GM19193 (cell line): ENCODE data around the gene ASB12.

Experiments used
- POLR2A ChIP-seq: IDR thresholded peaks from 4 replicates; pipeline ENCODE4 v1.6.1; 2011; ENCODE audit not compliant: insufficient read depth, insufficient read length; ENCODE audit errors: extremely low read depth

Gene ASB12

DNA sequence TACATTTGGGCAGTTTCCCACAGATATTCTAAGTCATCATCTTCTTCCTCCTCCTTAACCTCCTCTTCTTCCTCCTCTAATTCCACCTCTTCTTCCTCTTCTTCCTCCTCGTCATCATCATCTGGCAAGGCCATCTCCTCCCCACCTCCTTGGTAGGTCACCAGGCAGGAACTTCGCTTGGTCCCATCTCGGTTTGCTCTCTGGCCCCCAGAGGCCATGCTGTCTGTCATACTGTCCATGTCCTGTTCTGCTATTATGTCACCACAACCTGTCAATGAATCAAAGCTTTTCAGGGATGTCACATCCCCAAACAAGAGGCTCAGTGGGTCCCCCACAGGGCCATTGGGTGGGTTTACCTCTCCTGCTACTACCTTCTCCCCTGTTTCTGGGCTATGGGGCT is 38.4 kb downstream of the ASB12 start:
- no peak for TF ChIP-seq POLR2A

DNA sequence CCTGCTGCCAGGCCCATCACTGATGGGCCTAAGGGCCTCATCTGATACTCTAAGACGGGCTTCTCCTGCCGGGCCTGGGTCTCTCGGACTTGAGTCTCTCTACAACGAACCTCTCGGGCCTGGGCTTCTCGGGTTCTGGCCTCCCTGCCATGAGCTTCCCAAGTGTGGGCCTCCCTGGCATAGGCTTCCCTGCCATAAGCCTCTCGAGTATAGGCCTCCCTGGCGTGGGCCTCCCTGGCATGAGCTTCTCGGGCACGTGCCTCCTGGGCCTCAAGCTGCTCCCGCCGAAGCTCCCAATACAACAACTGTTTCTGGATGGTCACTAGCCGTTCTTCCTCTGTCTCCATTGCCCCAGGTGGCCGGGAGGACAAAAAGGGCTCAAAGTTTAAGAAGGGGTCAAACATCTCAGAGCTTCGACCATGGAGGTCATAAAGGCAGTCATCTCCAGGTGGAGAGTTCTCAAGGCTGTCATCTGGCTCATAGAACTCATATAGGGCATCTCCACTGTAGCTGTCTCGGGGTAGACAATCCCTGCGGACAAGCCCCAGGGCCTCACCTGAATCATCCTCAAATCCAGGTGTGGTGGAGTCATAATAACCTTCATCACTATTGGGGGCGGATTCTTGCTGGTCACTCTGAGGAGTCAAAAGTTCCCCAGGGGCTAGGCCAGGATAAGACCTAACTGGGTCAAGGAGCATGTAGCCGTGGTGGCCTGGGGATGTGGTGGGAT is 39.0 kb downstream of the ASB12 start:
- no peak for TF ChIP-seq POLR2A

DNA sequence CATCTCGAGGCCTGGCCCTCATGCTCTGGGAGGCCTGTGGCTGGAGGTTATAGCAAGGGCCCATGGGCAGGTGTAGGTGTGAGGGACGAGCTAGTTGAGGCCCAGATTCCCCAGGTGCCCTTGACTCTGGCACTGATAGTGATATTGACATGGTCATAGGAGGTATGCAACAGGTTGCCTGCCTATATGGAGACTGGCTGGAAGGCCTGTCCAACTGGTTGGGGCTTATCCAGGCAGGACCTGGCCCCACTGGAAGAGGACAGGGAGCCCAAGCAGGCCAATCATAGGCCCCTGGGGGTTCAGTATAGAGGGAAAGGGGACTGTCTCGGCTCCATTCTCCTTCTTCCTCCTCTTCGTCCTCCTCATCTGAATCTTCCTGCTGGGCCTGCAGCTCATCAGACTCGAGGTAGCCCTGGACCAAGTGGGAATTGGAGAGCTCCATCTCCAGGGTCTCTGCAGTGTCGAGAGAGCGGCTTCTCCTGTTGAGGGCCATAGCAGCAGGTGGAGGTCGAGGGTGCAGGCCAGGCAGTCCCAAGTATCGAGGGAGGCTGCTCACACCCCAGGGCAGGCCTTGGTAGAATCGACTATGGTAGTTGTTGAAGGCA is 40.2 kb downstream of the ASB12 start:
- TF ChIP-seq POLR2A: no peak

DNA sequence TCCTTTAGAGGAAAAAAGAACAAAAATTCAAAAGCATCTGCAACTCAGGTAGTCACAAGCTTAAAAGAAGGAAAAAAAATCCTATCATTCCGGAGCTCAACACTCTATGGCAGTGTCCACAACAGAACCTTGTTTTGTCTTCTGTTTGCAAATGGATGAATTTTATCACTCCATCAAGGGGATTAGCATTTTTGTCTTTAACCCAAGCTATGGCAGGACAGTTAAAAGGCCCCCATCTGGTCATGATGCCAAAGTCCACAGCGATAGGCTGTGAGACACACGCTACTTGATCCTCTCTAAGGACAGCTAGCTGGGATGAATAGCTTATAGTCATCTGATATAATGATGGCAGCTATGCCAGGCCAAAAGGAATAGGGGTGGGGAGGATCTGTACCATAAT is 41.5 kb downstream of the ASB12 start:
- no peak for TF ChIP-seq POLR2A

DNA sequence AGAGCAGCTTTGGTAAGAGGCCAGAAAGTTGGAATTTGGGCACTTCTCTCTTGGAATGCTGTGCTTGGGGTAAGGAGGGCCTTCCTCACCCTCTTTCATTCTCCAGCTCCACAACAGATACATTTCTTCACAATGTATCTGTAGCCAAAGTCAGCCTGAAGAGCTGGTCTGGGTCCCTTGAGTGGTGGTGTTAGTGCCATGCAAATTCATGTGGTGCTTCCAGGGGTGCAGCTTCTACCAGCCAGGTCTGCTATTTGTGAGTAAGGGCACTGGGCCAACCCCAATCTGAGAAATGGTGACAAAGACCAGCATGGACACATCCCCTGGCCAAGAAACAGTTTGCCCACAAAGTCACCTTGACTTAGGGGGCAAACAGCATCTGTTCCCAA is 42.7 kb downstream of the ASB12 start:
- TF ChIP-seq POLR2A: no peak

DNA sequence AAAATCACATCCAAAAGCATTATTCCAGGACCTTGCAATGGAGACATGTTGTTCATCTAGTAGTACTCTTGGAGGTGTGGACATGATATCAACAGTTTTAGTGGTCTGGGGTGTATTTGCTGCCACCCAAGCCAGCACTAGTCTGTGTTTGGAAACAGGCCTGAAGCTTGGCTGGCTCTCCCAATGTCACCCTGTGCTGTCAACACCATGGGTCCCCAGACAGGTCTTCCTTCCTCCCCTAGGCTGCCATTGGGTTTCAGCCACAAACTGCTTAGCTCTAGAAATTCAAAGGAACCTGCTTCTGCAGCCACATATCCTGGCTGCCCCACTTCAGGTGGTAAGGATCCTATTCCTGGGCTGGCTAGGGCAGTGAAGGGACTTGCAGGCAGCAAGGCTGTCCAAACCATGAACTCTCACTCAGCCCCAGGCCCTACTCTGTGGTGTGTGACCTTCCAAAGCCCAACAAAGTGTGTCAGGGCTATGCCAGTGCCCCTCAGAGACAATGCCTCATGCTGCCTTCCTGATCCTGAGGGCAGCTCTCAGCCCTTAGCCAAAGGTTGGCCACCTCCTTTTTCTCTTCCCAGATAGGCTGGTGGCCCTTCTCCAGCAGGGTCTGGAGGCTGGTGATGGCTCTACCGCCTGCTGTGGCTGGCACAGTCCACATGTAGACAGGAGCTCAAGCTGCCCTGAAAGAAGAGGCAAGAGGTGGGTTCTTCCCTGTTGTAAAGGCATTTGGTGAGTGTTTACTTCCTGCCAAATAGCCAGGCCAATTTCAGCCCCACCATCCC is 43.2 kb downstream of the ASB12 start:
- no peak for TF ChIP-seq POLR2A

GRCh38 chrX:64184396-64184795 is 46.0 kb downstream of the ASB12 start:
- no peak for TF ChIP-seq POLR2A

GRCh38 chrX:64182208-64182607 is 48.2 kb downstream of the ASB12 start:
- no peak for TF ChIP-seq POLR2A

DNA sequence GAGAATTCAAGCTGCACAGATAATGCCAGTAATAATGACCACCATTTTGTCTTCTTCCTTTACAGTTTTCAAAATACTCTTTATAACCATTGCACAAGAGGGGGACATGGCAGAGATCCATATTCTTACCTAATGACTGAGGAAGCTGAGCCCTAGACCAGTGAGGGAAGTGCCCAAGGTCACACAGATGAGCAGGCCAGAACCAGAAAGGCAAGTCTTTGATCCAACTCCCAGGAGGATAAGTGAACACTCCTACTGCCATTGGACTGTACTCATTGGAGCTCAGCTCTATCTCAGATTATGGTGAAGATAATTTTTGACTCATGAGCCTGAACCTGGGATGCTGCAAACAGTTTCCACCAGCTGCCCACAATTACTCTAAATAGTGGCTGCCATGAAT is 53.5 kb downstream of the ASB12 start:
- no peak for TF ChIP-seq POLR2A
